HG02973 (cell line): ENCODE results near the gene HEG1.
A peak's percentile ranks its signal among the peaks of the same experiment; 100 is the strongest.
"Not testable (repeated sequence)": the region's sequence is repeated elsewhere in the genome, so short reads cannot be mapped to it uniquely, and the experiment has no call there.

ENCODE experiments used
- ATAC-seq: cut with Tn5 transposase; IDR thresholded peaks from one replicate; pipeline ENCODE4 v1.9.1; 2021; ENCODE audit warnings: moderate library complexity; ENCODE audit not compliant: unreplicated experiment

HEG1 gene, protein sequence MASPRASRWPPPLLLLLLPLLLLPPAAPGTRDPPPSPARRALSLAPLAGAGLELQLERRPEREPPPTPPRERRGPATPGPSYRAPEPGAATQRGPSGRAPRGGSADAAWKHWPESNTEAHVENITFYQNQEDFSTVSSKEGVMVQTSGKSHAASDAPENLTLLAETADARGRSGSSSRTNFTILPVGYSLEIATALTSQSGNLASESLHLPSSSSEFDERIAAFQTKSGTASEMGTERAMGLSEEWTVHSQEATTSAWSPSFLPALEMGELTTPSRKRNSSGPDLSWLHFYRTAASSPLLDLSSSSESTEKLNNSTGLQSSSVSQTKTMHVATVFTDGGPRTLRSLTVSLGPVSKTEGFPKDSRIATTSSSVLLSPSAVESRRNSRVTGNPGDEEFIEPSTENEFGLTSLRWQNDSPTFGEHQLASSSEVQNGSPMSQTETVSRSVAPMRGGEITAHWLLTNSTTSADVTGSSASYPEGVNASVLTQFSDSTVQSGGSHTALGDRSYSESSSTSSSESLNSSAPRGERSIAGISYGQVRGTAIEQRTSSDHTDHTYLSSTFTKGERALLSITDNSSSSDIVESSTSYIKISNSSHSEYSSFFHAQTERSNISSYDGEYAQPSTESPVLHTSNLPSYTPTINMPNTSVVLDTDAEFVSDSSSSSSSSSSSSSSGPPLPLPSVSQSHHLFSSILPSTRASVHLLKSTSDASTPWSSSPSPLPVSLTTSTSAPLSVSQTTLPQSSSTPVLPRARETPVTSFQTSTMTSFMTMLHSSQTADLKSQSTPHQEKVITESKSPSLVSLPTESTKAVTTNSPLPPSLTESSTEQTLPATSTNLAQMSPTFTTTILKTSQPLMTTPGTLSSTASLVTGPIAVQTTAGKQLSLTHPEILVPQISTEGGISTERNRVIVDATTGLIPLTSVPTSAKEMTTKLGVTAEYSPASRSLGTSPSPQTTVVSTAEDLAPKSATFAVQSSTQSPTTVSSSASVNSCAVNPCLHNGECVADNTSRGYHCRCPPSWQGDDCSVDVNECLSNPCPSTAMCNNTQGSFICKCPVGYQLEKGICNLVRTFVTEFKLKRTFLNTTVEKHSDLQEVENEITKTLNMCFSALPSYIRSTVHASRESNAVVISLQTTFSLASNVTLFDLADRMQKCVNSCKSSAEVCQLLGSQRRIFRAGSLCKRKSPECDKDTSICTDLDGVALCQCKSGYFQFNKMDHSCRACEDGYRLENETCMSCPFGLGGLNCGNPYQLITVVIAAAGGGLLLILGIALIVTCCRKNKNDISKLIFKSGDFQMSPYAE (N-terminal part only)

GRCh38 chr3:125055913-125056745 lies at the start of gene HEG1:
HEG1 (minus strand) TSS chr3:125055997; CDS start chr3:125055890, 107 bp downstream.
- ATAC-seq: peak; percentile 51

DNA sequence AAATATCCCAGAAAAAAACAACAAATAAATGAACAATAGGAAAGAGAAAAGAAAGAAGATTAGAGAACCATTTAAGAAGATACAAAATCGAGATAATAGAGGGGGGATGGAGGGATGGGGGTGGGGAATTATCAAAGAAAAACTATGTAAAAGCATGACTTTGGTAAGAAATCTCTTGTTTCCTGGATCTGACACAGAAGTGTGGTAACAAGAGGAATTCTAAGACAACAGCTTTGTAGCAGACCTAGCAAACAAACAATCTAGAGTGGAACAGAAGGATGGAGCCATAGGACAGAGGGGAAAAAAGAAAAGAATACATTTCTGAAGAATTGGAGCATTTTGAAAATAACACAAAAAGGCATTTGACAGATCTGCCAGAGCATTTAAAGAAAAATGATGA lies 49.3 kb upstream of the HEG1 start:
- ATAC-seq: no peak

- ATAC-seq: no peak
Measured at GRCh38 chr3:125104639-125105038, 48.8 kb upstream of the HEG1 start.

- ATAC-seq: no peak
Measured at GRCh38 chr3:125103406-125103805, 47.6 kb upstream of the HEG1 start.

DNA sequence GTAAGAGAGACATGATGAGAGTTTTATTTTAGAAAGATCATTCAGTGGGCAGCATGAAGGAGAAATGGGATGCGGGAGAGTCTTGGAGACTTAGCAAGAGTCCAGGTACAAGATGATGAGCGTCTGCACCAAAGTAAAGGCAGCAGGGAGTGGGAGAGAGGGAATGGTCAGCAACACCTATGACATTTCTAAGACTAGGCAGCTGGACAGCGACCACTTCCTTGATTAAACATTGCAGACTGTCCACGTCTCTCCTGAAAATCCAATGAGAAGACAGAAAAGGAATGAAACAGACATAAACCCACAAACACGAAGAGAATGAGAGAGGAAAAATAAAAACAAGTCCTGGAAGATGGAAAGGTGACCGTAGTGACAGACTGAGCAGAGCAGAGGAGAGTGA lies 46.7 kb upstream of the HEG1 start:
- ATAC-seq: no peak

DNA sequence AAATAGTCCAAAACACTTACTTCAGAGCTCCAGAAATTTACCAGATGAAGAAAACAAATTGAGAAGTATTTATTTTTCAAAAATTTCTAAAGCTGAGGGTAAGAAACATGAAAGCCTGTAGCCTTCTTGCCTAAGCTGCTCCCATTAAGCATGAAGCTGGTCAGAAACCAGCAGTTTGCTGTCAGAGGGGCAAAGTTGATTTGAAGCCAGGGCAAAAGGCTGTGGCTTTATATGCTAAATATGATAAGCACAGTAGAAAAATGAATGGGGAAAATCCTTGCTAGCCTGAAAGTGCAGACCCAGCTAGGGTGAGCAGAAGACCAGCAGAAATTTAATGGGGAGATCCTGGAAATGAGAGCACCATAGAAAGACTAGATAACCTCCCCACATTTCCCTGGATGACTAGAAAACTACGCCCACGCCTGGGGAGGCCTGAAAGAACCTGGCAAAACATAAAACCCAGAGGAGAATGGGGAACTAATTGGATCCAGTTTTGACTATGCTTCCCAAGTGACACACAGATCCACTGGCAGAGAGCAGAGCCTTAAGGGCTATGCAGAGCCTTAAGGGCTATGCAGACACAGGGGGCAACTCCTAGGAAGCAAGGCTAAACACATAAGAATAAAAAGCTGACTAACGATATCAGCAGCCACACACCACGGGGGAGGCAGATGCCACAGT lies 43.0 kb upstream of the HEG1 start:
- ATAC-seq: no peak

DNA sequence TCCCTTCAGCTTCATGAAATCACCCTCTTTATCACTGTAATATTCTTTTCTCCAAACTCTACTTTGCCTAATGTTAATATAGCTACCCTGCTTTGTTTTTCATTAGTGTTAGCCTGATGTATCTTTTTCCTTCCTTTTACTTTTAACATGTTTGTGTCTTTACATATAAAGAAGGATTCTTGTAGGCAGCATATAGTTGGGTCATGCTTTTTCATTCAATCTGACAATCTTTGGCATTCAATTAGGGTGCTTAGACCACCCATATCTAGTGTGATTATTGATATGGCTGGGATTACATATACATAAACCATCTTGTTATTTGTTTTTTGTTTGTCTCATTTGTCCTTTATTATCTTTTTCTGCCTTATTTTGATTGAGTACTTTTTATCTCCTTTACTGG lies 34.9 kb upstream of the HEG1 start:
- no peak for ATAC-seq

DNA sequence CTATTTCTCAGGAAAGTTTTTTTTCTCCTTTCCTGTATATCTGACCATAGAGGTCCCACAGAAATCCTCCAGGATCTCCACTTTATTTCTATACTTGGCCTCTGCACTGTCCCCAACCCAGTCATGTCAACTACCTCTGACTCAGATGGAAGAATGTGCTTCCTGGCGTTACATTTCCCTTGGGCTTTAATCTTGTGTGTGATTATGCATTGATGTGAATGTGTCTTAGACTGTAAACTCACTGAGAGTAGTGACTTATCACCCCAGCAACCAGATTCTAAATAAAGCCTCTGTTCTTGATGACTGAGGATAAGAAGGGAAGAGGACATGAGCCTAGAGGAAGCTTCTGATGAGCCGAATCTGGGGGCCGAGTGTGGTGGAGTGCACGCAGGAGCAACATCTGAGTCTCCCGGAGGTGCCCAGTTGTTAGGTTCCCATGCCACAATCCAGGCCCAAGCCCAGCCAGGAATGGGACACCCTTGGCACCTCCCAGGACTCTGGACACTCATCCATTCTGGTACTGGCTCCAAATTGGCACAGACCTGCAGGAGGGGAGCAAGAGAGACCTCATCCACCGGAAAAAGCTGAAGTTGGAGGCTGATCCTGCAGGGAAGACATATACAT lies 32.1 kb upstream of the HEG1 start:
- ATAC-seq: no peak

- no peak for ATAC-seq
Measured at GRCh38 chr3:125085166-125085565, 29.4 kb upstream of the HEG1 start.

DNA sequence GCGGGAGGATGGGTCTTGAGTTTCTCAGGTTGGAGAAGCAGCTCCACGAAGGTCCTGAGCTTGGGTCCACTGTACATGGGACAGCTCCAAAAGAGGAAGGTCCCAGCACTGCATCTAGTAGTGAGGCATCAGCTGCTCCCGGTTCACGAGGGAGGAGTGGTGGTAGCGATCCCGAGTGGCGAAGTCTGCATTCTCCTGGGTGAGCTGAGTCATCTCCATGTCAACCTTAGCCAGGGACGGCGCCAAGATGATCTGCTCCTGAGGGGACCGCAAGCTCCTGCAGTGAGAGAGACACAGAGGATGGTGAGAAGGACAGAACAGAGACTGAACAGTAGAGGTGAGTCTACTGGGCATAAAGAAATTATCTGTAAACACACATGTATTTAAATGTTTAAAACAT lies 28.0 kb upstream of the HEG1 start:
- ATAC-seq: no peak

GRCh38 chr3:125082339-125082738 lies 26.5 kb upstream of the HEG1 start:
- not testable (repeated sequence) for ATAC-seq

DNA sequence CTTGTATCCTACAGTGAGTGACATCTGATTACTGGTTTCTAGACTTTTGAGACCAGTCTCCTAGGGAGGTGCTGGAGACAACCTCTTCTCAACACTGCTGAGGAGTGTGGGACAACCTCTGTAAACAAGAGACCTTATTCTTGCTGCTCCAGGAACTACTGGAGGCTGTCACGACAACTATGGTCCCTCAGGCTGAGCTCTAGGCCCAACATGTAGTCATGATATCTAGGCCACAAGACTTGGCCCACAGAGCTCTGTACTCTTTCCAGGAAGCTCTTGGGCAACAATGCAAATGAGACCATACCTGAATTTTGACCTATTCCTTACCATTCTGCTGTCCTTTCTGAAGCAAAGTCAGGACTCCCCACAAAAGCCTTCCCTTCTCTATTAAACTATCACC lies 24.3 kb upstream of the HEG1 start:
- ATAC-seq: no peak

- ATAC-seq: no peak
Measured at GRCh38 chr3:125079675-125080045, 23.9 kb upstream of the HEG1 start.

DNA sequence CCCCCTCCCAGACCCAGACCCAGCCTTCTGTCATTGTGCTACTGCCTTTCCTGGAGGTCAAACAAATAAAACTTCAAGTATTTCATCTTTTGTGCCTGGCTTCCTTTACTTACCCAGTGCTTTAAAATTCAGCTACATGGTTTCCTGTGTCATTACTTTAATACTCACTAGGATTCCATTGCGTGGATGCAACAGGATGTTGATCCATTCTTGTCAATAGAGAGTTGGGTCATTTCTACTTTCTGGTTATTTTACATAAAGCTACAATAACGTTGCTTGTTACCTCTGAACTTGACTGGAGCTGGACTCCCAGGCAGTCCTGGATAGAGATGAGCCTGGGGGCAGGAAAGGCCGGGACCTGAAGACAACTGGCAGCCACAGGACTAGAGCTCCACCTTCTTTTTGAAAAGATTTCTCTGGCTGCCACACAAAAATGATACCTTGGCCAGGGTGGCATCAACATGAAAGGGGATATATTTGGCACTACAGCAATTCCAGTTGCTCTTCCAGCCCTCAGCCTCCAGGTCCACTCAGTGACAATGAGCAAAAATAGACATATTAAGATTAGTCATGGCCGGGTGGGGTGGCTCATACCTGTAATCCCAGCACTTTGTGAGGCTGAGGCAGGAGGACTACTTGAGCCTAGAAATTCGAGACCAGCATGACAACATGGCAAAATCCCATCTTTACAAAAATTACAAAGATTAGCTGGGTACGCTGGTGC lies 23.3 kb upstream of the HEG1 start:
- no peak for ATAC-seq

DNA sequence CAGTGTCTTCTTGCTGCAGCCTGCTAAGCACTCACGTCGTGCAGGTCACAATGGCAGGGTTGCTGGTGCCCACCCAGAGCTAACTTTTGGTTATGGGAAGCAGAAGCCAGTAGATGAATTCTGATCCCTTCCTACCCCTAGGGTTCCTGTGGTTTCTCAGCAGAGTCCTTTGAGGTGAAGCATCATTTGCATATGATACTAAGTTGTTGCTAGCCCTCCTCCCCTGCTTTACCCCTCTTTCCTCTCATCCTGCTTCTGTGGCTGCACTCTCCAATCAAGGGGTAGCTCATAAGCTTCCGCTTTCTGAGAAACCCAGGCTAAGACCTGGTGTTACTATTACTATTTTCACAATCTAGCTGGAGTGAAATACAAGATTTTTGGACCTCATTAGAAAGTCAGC lies 22.1 kb upstream of the HEG1 start:
- ATAC-seq: no peak

DNA sequence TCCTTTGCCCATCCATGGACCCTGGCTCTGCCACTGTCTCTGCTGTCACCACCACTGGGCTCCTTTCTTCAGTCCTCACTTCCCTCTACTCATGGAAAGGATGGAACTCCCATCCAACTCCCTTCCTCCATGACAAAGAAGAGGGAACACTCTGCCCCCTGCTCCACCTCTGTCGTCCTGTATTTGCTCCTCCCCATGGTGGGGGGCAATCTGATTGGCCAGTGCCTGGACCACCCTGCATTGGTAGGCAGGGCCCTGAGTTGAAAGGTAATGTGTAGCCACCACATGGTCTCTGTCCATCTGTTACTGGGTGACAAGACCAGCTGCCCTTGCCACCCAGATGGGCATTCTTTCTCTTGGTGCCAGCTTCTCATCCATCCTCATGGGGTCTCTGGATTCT lies 20.7 kb upstream of the HEG1 start:
- ATAC-seq: no peak

DNA sequence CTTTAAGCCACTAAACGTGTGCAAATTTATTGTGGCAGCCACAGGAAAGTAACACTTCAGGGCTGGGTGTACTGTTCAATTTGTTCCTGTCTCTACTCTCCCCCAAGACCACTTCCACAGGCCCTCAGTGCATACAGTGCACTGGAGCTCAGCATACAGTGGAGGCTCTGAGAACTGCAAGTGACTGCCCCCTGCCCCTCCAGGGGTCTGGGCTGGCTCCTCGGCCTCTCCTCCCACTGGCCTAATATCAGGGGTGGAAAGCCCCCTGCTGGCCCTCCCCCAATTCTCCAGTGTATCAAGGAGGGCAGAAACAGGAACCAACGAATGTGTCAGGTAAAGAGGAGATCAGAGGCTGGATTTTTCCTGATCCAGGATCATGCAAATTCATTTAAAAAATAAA lies 19.9 kb upstream of the HEG1 start:
- no peak for ATAC-seq

GRCh38 chr3:125073390-125073905 lies 17.7 kb upstream of the HEG1 start:
- ATAC-seq: no peak
